GM12865 (cell line): ENCODE data around the gene CCDC182.

Experiments
- DNase-seq: peaks from one replicate; pipeline ENCODE4 v3.0.0; 2010; ENCODE audit warnings: low read depth
- H3K4me3 ChIP-seq: 2 replicates; pipeline ENCODE4 v1.5.1; 2011; ENCODE audit warnings: mild to moderate bottlenecking, low read depth, low read length, control low read depth
- CTCF ChIP-seq: IDR thresholded peaks from 2 replicates; pipeline ENCODE4 v1.5.1; 2011; ENCODE audit warnings: low read length, control low read depth, low read depth, inconsistent platforms; ENCODE audit not compliant: insufficient read depth; ENCODE audit errors: missing control alignments

CCDC182 gene

GRCh38 chr17:57723427-57724025 is 21.6 kb downstream of the CCDC182 start:
- no peak for DNase-seq
- H3K4me3 ChIP-seq: no peak overlapping the region
- no peak for TF ChIP-seq CTCF

- DNase-seq: no peak
- H3K4me3 ChIP-seq: no peak overlapping the region
- no peak for TF ChIP-seq CTCF
Observed at GRCh38 chr17:57722704-57723043, 22.4 kb downstream of the CCDC182 start.

- no peak for TF ChIP-seq CTCF
- DNase-seq: no peak
Observed at GRCh38 chr17:57721967-57722703, 23.0 kb downstream of the CCDC182 start.

GRCh38 chr17:57720386-57721035 is 24.6 kb downstream of the CCDC182 start:
- TF ChIP-seq CTCF: no peak
- DNase-seq: no peak
- H3K4me3 ChIP-seq: no peak overlapping the region

More at GRCh38 chr17:57721967-57722703, 23.0 kb downstream of the CCDC182 start:
- no peak overlapping the region for H3K4me3 ChIP-seq

- DNase-seq: no peak
- TF ChIP-seq CTCF: no peak
- no peak overlapping the region for H3K4me3 ChIP-seq
Observed at GRCh38 chr17:57718878-57719277, 26.2 kb downstream of the CCDC182 start.

GRCh38 chr17:57715981-57716380 is 29.1 kb downstream of the CCDC182 start:
- TF ChIP-seq CTCF: no peak
- no peak for DNase-seq
- H3K4me3 ChIP-seq: no peak overlapping the region
